ENCODE results near the gene NTHL1. TPM values are rescaled to one million over a fixed set of nuclear protein-coding genes. Genes with fewer than 3 reads are reported as not detected.
"Not testable (repeated sequence)": the region's sequence is repeated elsewhere in the genome, so short reads cannot be mapped to it uniquely, and the experiment has no call there.

NTHL1 gene
- total RNA-seq, 1 experiment from 2014 or later, result 157 TPM

GRCh38 chr16:2029350-2029749 lies 18.3 kb downstream of the NTHL1 start:
- no peak for DNase-seq (ENCODE audit: low spot score)

- DNase-seq (ENCODE audit: low spot score), result no peak
These were observed 18.9 kb downstream of the NTHL1 start for GRCh38 chr16:2028620-2029220.

DNA sequence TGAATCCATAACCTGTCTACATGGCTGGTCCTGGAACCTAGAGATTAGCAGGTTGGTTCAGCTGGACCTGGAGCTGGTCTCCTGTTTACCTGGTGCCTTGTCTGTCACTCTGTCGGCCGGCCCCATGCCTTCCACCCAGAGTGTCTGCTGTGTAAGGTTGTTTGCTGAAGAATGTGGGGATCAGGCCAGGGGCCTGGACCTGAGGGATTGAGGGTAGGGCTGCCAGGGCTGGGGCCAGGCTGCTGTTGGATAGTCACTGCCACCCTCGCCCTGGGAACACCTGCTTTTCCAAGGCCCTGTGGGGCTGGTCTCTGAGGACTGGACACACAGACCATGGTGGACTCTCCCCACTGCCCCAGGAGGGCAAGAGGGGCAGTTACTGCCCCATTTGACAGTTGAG lies 19.5 kb downstream of the NTHL1 start:
- no peak for DNase-seq (ENCODE audit: low spot score)

DNA sequence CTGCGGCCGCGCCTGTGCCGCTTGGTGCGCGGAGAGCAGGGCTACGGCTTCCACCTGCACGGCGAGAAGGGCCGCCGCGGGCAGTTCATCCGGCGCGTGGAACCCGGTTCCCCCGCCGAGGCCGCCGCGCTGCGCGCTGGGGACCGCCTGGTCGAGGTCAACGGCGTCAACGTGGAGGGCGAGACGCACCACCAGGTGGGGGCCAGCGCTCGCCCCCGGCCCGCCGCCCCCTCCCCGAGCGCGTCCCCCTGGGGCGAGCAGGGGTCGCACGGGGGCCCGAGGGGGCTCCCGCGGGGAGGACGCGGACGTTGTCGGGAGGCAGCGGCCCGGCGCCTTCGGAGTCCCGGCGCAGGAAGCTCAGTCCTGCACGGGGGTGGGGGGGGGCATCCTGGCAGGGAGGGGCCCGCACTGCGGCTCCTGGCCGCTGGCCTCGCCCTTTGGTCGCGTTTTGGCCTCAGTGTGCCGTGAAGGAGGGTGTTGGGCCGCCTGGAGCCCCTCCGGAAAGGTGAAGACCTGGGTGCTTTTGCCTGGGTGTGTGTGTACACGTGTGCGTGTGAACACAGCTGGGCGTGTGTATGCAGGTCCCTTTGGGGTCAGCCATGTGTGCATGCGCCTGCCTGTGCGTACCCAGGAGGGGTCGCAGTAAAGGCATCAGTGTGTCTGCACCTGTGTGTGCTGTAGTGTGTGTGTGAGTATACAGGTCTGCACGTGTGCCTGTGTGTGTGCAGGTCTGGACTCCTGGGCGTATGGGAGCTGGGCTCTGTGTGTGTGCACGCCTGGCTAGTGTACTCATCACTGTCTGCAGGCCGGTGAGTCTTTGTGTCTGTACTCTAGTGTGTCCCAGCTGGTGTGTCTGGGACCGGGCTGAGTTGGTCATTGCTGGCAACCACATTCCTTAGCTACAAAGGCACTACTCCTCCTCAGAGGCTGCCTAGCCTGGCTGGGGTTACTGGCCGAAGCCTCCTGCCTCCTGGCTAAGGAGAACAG lies 20.3 kb downstream of the NTHL1 start:
- peak; percentile 56 for DNase-seq (ENCODE audit: low spot score)

- no peak for DNase-seq (ENCODE audit: low spot score)
These were observed 21.1 kb downstream of the NTHL1 start, which contains the start of gene NHERF2 for GRCh38 chr16:2026461-2027023. Gene NHERF2 (plus strand): TSS chr16:2026902. CDS start chr16:2027006, 104 bp downstream.

- no peak for DNase-seq (ENCODE audit: low spot score)
These were observed 21.7 kb downstream of the NTHL1 start for GRCh38 chr16:2025878-2026460.

DNA sequence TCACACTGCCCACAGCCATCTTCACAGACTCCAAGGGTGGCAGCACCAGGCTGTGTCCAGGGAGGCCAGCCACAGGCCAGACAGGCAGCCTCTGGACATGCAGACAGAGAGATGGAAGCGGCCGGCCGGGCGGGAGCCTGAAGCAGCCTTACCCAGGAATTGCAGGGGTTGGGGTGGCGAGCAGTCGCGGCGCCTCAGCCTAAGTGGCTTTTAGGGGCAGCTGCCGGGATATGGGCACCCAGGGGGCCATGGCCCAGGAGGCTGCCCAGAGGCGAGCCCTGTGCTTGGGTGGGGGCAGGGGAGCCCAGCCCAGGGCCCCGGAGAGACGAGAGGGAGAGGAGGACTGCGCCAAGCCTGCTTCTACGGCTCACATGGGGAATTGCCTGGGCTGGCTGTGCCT lies 22.4 kb downstream of the NTHL1 start:
- no peak for DNase-seq (ENCODE audit: low spot score)

- no peak for DNase-seq (ENCODE audit: low spot score)
These were observed 23.6 kb downstream of the NTHL1 start for GRCh38 chr16:2024032-2024420.

- peak; percentile 98 for DNase-seq (ENCODE audit: low spot score)
These were observed 24.3 kb downstream of the NTHL1 start for GRCh38 chr16:2023092-2024031.

GRCh38 chr16:2022723-2023091 lies 24.9 kb downstream of the NTHL1 start:
- DNase-seq (ENCODE audit: low spot score), result no peak

DNA sequence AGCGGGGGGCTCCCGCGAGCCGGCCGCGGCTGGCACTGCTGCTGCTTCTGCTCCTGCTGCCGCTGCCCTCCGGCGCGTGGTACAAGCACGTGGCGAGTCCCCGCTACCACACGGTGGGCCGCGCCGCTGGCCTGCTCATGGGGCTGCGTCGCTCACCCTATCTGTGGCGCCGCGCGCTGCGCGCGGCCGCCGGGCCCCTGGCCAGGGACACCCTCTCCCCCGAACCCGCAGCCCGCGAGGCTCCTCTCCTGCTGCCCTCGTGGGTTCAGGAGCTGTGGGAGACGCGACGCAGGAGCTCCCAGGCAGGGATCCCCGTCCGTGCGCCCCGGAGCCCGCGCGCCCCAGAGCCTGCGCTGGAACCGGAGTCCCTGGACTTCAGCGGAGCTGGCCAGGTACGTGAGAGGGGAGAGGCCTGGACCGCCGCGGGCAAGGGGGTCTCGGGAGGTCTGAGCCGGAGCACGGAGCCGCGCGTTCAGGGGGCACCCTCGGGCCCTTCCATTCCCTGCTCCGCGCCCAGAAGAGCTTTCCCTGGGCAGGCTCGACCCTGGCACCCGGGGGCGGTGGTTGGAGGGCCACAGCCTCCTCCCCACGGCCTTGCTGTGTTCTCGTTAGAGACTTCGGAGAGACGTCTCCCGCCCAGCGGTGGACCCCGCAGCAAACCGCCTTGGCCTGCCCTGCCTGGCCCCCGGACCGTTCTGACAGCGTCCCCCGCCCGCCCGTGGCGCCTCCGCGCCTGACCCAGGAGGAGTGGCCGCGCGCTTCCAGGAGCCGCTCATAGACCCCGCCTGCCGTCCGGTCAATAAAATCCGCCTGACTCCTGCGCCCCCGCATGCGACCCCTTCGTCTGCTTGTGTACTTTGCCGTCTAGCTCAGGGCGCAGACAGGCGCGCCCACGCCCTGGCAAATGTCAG lies 27.5 kb downstream of the NTHL1 start:
- no peak for DNase-seq (ENCODE audit: low spot score)

DNA sequence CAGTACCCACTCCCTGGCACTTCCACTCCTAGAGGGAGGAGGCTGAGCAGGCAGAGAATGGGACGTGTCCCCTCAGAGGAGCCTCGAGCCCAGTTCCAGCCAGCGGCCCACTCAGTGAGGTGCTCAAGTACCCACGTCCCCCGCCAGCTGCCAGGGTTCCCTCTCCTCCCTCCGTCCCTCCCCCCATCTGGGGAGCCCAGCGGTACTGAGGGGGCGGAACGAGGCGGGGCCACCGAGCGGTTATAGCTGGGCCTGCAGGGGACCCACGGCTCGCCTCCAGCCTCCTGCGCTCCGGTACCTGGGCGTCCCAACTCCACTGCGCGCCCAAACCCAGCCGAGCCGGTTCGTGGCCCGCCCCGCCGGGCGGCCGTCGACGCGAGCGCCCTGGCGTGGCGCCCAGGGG lies 28.1 kb downstream of the NTHL1 start, which contains the start of gene NPW:
TSS of gene NPW (plus strand) at position 268 of the 403 bp plus-strand sequence.
- DNase-seq (ENCODE audit: low spot score), result no peak

GRCh38 chr16:2016407-2016922 lies 31.2 kb downstream of the NTHL1 start:
- no peak for DNase-seq (ENCODE audit: low spot score)

GRCh38 chr16:2015947-2016208 lies 31.8 kb downstream of the NTHL1 start:
- no peak for DNase-seq (ENCODE audit: low spot score)

- DNase-seq (ENCODE audit: low spot score), result peak; percentile 70
These were observed 32.3 kb downstream of the NTHL1 start for GRCh38 chr16:2015117-2015946.

DNA sequence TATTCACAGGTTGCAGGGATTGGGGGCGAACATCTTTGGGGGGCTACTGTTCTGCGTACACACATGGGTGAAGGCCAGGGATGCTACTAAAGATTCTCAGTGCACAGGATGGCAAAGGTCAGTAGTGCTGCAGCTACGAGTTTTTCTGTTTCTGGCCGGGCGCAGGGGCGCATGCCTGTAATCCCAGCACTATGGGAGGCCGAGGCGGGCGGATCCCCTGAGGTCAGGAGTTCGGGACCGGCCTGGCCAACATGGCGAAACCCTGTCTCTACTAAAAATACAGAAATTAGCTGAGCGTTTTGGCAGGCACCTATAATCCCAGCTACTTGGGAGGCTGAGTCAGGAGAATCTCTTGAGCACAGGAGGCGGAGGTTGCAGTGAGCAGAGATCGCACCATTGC lies 34.1 kb downstream of the NTHL1 start:
- no peak for DNase-seq (ENCODE audit: low spot score)

DNA sequence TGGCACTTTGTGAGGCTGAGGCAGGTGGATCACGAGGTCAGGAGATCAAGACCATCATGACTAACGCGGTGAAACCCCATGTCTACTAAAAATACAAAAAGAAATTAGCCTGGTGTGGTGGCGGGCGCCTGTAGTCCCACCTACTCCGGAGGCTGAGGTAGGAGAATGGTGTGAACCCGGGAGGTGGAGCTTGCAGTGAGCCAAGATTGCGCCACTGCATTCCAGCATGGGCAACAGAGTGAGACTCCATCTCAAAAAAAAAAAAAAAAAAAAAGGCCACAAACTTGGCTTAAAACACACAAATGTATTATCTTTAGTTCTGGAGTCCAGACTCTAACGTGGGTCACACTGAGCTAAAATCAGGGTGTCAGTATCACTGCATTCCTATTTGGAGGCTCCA lies 35.9 kb downstream of the NTHL1 start:
- DNase-seq (ENCODE audit: low spot score), result not testable (repeated sequence)

DNA sequence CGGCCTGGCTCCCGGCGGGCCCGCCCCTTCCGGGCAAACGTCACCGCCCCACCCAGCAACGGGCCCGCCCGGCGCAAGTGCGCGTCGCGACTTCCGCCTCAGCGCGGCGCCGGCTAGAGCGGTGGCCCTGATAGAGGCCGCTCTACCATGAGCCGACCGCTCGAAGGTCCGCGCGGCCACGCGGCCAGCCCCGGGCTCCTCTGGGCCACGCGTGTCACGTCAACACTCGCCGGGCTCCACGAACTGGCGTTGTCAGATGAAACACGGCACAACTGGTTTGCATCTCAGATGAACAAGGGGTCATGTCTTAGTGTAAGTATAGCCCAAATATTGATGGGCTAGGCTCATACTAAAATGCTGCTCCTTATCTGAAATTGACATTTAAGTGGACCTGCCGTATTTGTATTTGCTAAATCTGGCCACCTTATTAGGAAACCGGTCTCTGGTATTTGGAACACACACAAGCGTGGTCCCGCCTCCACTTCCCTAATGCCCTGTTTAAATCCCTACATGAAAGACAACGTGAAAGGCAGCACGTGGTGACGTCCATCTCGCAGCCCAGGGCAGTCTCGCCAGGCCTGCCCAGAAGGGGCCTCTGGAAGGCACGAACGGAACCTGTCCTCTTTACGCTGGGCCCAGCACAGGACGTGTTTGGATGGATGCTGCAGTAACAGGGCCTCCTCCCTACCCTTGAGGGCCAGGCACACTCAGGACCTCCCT lies 37.7 kb downstream of the NTHL1 start, which contains the start of gene ZNF598:
TSS of gene ZNF598 (minus strand) at position 31 of the 720 bp plus-strand sequence.
- peak; percentile 92 for DNase-seq (ENCODE audit: low spot score)
